ENCODE data around the gene MAMDC4.

Gene MAMDC4

GRCh38 chr9:136838314-136839228 lies 13.6 kb upstream of the MAMDC4 start:
- peak overlapping the region; percentile 90 for H3K27ac ChIP-seq
- TF ChIP-seq, protein P1, sequence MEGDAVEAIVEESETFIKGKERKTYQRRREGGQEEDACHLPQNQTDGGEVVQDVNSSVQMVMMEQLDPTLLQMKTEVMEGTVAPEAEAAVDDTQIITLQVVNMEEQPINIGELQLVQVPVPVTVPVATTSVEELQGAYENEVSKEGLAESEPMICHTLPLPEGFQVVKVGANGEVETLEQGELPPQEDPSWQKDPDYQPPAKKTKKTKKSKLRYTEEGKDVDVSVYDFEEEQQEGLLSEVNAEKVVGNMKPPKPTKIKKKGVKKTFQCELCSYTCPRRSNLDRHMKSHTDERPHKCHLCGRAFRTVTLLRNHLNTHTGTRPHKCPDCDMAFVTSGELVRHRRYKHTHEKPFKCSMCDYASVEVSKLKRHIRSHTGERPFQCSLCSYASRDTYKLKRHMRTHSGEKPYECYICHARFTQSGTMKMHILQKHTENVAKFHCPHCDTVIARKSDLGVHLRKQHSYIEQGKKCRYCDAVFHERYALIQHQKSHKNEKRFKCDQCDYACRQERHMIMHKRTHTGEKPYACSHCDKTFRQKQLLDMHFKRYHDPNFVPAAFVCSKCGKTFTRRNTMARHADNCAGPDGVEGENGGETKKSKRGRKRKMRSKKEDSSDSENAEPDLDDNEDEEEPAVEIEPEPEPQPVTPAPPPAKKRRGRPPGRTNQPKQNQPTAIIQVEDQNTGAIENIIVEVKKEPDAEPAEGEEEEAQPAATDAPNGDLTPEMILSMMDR (IDR thresholded peaks at IDR 0.05), result no peak
- no peak for TF ChIP-seq ZFX (IDR thresholded peaks at IDR 0.05; ENCODE audit: borderline replicate concordance)

GRCh38 chr9:136839229-136840139 lies 12.7 kb upstream of the MAMDC4 start:
- no peak for TF ChIP-seq ZFX (IDR thresholded peaks at IDR 0.05; ENCODE audit: borderline replicate concordance)
- TF ChIP-seq, protein P1 (IDR thresholded peaks at IDR 0.05), result no peak

GRCh38 chr9:136840140-136840876 lies 11.8 kb upstream of the MAMDC4 start:
- TF ChIP-seq, protein P1 (IDR thresholded peaks at IDR 0.05), result no peak
- no peak for TF ChIP-seq ZFX (IDR thresholded peaks at IDR 0.05; ENCODE audit: borderline replicate concordance)
- H3K27ac ChIP-seq, result peak overlapping the region; percentile 90

More at GRCh38 chr9:136839229-136840139, 12.7 kb upstream of the MAMDC4 start:
- H3K27ac ChIP-seq, result peak overlapping the region; percentile 90

DNA sequence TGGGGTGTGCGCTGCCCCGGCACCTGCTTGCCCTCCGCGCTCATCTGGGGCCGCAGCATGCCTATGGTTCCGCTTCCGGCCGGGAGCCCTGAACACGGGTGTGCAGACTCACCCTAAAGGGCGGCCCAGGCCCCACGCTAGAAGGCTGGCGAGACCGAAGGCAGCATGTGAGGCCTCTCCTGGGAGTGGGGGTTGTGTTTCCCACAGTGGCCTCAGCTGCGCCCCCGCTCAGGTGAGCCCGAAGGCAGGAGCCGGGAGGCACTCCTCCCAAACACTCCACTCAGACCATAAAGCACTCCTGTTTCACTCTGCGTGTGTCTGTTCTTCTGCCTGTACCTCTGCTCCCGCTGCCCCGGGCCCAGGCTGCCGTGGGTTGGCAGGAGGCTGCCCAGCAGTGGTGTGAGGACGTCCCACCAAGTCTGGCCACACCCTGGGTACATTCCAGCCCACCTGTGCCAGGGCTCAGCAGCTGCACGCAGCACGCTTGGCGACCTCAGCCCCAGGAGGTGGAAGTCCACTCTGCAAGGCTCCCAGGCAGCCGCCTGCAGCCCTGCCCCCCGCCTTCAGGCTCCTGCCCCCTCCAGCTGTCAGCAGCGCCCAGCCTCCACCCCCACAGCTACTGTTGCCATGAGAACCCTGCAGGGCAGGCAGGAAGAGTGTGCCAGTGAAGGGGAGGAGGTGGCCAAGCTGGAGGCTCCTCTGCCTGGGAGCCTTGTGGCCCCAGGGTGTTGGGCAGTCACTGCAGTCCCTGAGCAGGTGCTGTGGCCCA lies 11.1 kb upstream of the MAMDC4 start:
- peak overlapping the region; percentile 90 for H3K27ac ChIP-seq
- TF ChIP-seq ZFX (IDR thresholded peaks at IDR 0.05; ENCODE audit: borderline replicate concordance), result no peak
- TF ChIP-seq, protein P1 (IDR thresholded peaks at IDR 0.05), result no peak

DNA sequence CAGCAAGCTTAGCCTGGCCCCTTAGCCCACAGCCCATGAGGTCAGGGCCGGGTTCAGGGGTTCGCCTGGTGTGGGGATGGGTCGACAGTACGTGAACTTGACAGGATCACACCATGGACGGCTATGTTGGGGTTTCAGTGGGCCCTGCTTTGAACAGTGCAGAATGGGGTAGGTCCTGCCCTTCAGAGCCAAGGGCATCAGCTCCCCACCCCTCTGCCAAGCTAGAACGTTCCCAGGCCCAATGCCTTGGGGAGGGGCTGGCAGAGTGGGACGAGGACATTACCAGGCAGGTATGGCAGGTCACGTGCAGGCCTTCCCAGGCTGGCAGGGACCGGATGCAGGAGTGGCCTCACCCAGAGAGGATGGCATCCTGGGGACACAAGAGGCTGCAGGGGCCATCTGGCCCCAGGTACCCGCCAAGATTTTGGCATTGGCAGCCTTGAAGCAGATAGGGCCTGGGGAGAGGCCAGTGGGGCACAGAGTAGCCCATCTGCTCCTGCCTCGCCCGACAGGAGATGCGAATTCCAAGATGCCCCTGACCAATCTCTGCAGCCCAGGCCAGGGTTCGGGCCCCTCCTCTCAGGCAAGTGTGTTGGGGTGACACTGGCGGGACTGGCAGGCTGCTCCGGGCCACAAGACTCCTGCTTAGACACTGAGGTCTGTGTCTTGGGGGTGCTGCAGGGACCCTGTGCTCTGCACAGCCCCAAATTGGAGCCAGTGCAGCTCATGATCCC lies 10.3 kb upstream of the MAMDC4 start:
- peak overlapping the region; percentile 90 for H3K27ac ChIP-seq

- H3K27ac ChIP-seq, result peak within 1 kb of the TSS; percentile 90
- TF ChIP-seq, protein P1 (IDR thresholded peaks at IDR 0.05), result peak; percentile 79
These were observed 9.7 kb upstream of the MAMDC4 start, which contains the start of gene AJM1 for GRCh38 chr9:136842380-136842948. TSS of gene AJM1 (plus strand) at chr9:136842478. CDS start at chr9:136844415, 1,937 bp downstream.

DNA sequence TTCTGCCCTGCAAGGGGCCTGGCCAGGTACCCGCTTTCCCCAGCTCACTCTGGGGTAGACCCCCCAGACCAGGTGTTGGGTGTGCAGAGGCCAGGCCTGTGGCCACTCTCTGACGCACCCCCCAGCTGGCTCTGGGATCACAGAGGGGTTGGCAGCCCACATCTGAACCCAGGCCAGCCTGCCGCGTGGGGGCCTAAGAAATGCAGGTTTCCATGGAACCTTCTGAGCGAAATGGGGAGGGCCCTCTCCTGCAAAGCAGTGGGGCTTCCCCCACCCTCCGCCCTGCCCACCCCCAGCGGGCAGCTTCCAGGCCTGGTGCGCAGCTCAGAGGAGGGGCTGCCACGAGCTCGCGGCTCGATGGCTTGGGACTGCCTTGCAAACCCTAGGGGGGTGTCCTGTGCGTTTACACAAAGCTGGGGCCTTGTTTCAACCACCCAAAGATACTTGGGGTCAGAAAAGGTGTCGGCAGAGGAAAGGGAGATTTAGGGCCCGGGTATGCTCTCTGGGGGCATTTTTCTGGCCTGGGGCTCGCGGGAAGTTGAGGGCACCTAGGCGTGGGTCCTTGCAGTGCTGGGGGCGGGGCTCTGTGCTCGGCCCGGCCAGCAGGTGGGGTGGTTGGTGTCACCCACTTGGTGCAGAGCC lies 8.9 kb upstream of the MAMDC4 start:
- peak overlapping the region; percentile 90 for H3K27ac ChIP-seq

Measured in 22Rv1 (cell line).